SU-DHL-6 (cell line): ENCODE results near the gene SF3B4.

Experiments
- CTCF ChIP-seq: fragments of 200-600 bp; sonication (generic); IDR thresholded peaks from one replicate; pipeline ENCODE4 v1.5.1; 2017; ENCODE audit warnings: antibody characterized with exemption, mild to moderate bottlenecking, low read length, moderate library complexity; ENCODE audit not compliant: insufficient read depth, poor library complexity, severe bottlenecking
- EZH2phosphoT487 ChIP-seq: fragments of 200-600 bp; sonication (generic), shearing (Covaris generic); conservative IDR thresholded peaks from 2 replicates; pipeline ENCODE4 v1.6.1; 2018; ENCODE audit warnings: mild to moderate bottlenecking, antibody characterized with exemption, low read length, moderate library complexity, mixed read lengths

- no peak for TF ChIP-seq CTCF
- TF ChIP-seq EZH2phosphoT487: no peak
These were observed 6.8 kb upstream of the SF3B4 start for GRCh38 chr1:149934356-149934755.
